WTC11 (cell line): ENCODE data around the gene ATR. TPM values are rescaled to one million over a fixed set of nuclear protein-coding genes. Genes with fewer than 3 reads are reported as not detected.

Experiments
- ATAC-seq: fragments of 200-7000 bp; cut with Tn5 transposase; 2 replicates; pipeline ENCODE4 v1.10.0; 2021; ENCODE audit warnings: mild to moderate bottlenecking, moderate library complexity
- CTCF ChIA-PET: fragments of 300-600 bp; sonication (Branson Sonifier 250); formaldehyde crosslinking; loops from one replicate; lab custom pipeline; 2021; ENCODE audit warnings: antibody characterized with exemption; lab: Charles Lee
- POLR2A ChIA-PET: fragments of 350-600 bp; sonication (Branson Sonifier 250); formaldehyde crosslinking; loops from one replicate; lab custom pipeline; 2021; ENCODE audit warnings: antibody characterized with exemption; lab: Charles Lee
- DNase-seq: peaks from one replicate; pipeline ENCODE4 v3.0.0; 2021; ENCODE audit warnings: low spot score
- H3K27ac Mint-ChIP-seq: 2 replicates; pipeline ENCODE4 v1.8.0; 2021; ENCODE audit warnings: mixed read lengths
- H3K27me3 Mint-ChIP-seq: 2 replicates; pipeline ENCODE4 v1.8.0; 2021; ENCODE audit warnings: low read depth, mild to moderate bottlenecking, moderate library complexity, mixed read lengths
- H3K36me3 Mint-ChIP-seq: 2 replicates; pipeline ENCODE4 v1.8.0; 2021; ENCODE audit warnings: mixed read lengths
- H3K4me1 Mint-ChIP-seq: 2 replicates; pipeline ENCODE4 v1.8.0; 2022; ENCODE audit warnings: mixed read lengths
- H3K4me3 Mint-ChIP-seq: 2 replicates; pipeline ENCODE4 v1.8.0; 2021; ENCODE audit warnings: mild to moderate bottlenecking, moderate library complexity, mixed read lengths
- H3K9me3 Mint-ChIP-seq: 2 replicates; pipeline ENCODE4 v1.8.0; 2021; ENCODE audit warnings: mixed read lengths
- AR ChIP-seq: fragments of 250-450 bp; sonication (Bioruptor Pico); IDR thresholded peaks from 2 replicates; pipeline ENCODE4 v1.9.0; 2021; ENCODE audit warnings: mild to moderate bottlenecking
- CTCF ChIP-seq: fragments of 200-600 bp; IDR thresholded peaks from 2 replicates; pipeline ENCODE4 v1.8.0; 2022; ENCODE audit warnings: antibody characterized with exemption
- E2F5 ChIP-seq: sonication (generic); formaldehyde crosslinking; IDR thresholded peaks from 2 replicates; pipeline ENCODE4 v1.8.1; 2022; ENCODE audit warnings: mild to moderate bottlenecking, moderate library complexity, missing genetic modification reagents
- FOXP4 ChIP-seq: sonication (generic); formaldehyde crosslinking; IDR thresholded peaks from 2 replicates; pipeline ENCODE4 v1.8.0; 2022; ENCODE audit warnings: mild to moderate bottlenecking, missing genetic modification reagents
- IRF1 ChIP-seq: sonication (generic); formaldehyde crosslinking; IDR thresholded peaks from 2 replicates; pipeline ENCODE4 v1.8.0; 2023; ENCODE audit warnings: missing genetic modification reagents
- IRF2 ChIP-seq: sonication (generic); formaldehyde crosslinking; IDR thresholded peaks from 2 replicates; pipeline ENCODE4 v1.8.0; 2022; ENCODE audit warnings: low read depth, missing genetic modification reagents, borderline replicate concordance
- KAT7 ChIP-seq: sonication (generic); formaldehyde crosslinking; IDR thresholded peaks from 2 replicates; pipeline ENCODE4 v1.8.1; 2023; ENCODE audit warnings: missing genetic modification reagents, mild to moderate bottlenecking, borderline replicate concordance
- MAX ChIP-seq: sonication (generic); formaldehyde crosslinking; IDR thresholded peaks from 2 replicates; pipeline ENCODE4 v1.8.0; 2022; ENCODE audit warnings: mild to moderate bottlenecking, missing genetic modification reagents
- MYBL2 ChIP-seq: sonication (generic); formaldehyde crosslinking; IDR thresholded peaks from 2 replicates; pipeline ENCODE4 v1.8.1; 2023; ENCODE audit warnings: mild to moderate bottlenecking, moderate library complexity, missing genetic modification reagents
- NFE2L1 ChIP-seq: sonication (generic); formaldehyde crosslinking; IDR thresholded peaks from 2 replicates; pipeline ENCODE4 v1.8.1; 2023; ENCODE audit warnings: missing genetic modification reagents
- NFYB ChIP-seq: sonication (generic); formaldehyde crosslinking; conservative IDR thresholded peaks from 2 replicates; pipeline ENCODE4 v1.8.0; 2022; ENCODE audit warnings: low read depth, missing genetic modification reagents
- OVOL2 ChIP-seq: fragments of 250-450 bp; sonication (Bioruptor Pico); IDR thresholded peaks from 2 replicates; pipeline ENCODE4 v1.9.0; 2021; ENCODE audit warnings: mild to moderate bottlenecking, borderline replicate concordance
- TCF7 ChIP-seq: sonication (generic); formaldehyde crosslinking; IDR thresholded peaks from 2 replicates; pipeline ENCODE4 v1.8.0; 2022; ENCODE audit warnings: mild to moderate bottlenecking, low read depth, missing genetic modification reagents, moderate library complexity
- TP53 ChIP-seq: sonication (generic); formaldehyde crosslinking; IDR thresholded peaks from 2 replicates; pipeline ENCODE4 v1.8.1; 2023; ENCODE audit warnings: mild to moderate bottlenecking, missing genetic modification reagents
- ZNF317 ChIP-seq: sonication (generic); formaldehyde crosslinking; IDR thresholded peaks from 2 replicates; pipeline ENCODE4 v1.8.1; 2023; ENCODE audit warnings: low read depth, mild to moderate bottlenecking, moderate library complexity, missing genetic modification reagents, borderline replicate concordance
- ZNF416 ChIP-seq: fragments of 250-450 bp; sonication (Bioruptor Pico); IDR thresholded peaks from 2 replicates; pipeline ENCODE4 v1.9.0; 2021; ENCODE audit warnings: mild to moderate bottlenecking, inconsistent platforms
- ZNF425 ChIP-seq: fragments of 250-450 bp; sonication (Bioruptor Pico); conservative IDR thresholded peaks from 2 replicates; pipeline ENCODE4 v1.9.0; 2021; ENCODE audit warnings: mild to moderate bottlenecking
- total RNA-seq: library from RNA; stranded (reverse); gene quantifications from 3 replicates; pipeline ENCODE4 v1.2.3, GENCODE V29; 2021

Gene ATR
- total RNA-seq, 1 experiment from 2014 or later, result 26.7 TPM

- TF ChIP-seq MYBL2 (CRISPR knock-in tag) (no peak), ZNF425 (CRISPR knock-in tag) (no peak), CTCF (no peak), OVOL2 (no peak), IRF2 (CRISPR knock-in tag) (no peak), NFYB (CRISPR knock-in tag) (no peak)
Measured at GRCh38 chr3:142626971-142627370, 48.4 kb upstream of the ATR start (continued).

- DNase-seq, result no peak
- Mint-ChIP-seq H3K36me3 (no peaks in the 10 kb centered on the region), H3K4me3 (no peak overlapping the region), H3K27me3 (no peaks in the 10 kb centered on the region), H3K4me1 (peaks cover 13% of the 10 kb centered on the region), H3K9me3 (no peaks in the 10 kb centered on the region), H3K27ac (no peak overlapping the region)
- ATAC-seq, result no peak
- no peak for TF ChIP-seq ZNF317 (CRISPR knock-in tag)
- no peak for TF ChIP-seq KAT7
- ChIA-PET POLR2A (interaction anchor here (1.3 kb wide), 1 partner anchor 23 kb away, joined by 3 read pairs; no protein-coding TSS in a partner anchor), CTCF (interaction anchor here (1.5 kb wide), 1 partner anchor 56 kb away, joined by 4 read pairs; no protein-coding TSS in a partner anchor)
Measured at GRCh38 chr3:142625153-142625440, 46.6 kb upstream of the ATR start.

GRCh38 chr3:142624341-142625152, 46.0 kb upstream of the ATR start:
- TF ChIP-seq TP53 (CRISPR knock-in tag) (no peak), OVOL2 (no peak), AR (CRISPR knock-in tag) (no peak), CTCF (no peak), ZNF416 (no peak), MAX (CRISPR knock-in tag) (no peak), E2F5 (CRISPR knock-in tag) (no peak), IRF1 (CRISPR knock-in tag) (no peak), FOXP4 (no peak), TCF7 (CRISPR knock-in tag) (no peak), NFE2L1 (CRISPR knock-in tag) (no peak)
- no peak overlapping the region for H3K4me3 Mint-ChIP-seq
- H3K4me1 Mint-ChIP-seq, result peaks cover 13% of the 10 kb centered on the region
- no peaks in the 10 kb centered on the region for H3K27me3 Mint-ChIP-seq
- no peaks in the 10 kb centered on the region for H3K36me3 Mint-ChIP-seq
- no peak for DNase-seq
- no peaks in the 10 kb centered on the region for H3K9me3 Mint-ChIP-seq
- ATAC-seq, result no peak
- CTCF ChIA-PET, result interaction anchor here (1.3 to 1.5 kb wide), 2 partner anchors 14 to 56 kb away, joined by 3 to 4 read pairs; no protein-coding TSS in a partner anchor
- no peak overlapping the region for H3K27ac Mint-ChIP-seq
- POLR2A ChIA-PET, result interaction anchor here (1.3 kb wide), 1 partner anchor 22 kb away, joined by 3 read pairs; no protein-coding TSS in a partner anchor
